Measurements from ENCODE around the gene DCDC2C. TPM values are rescaled to one million over a fixed set of nuclear protein-coding genes. Genes with fewer than 3 reads are reported as not detected.

The DCDC2C gene
- total RNA-seq, 5 donors from 2014 or later (not counting 1 experiment from before 2014, with no cell fraction given) = not detected

GRCh38 chr2:3771576-3771975, 68.2 kb downstream of the DCDC2C start:
- DNase-seq (no peak), ATAC-seq (replicated peaks in 1 of 4) (no peak)
- Mint-ChIP-seq H3K4me3 (no peak overlapping the region), H3K4me1 (no peaks in the 10 kb centered on the region), H3K27ac (no peak overlapping the region), H3K9me3 (no peaks in the 10 kb centered on the region), H3K36me3 (no peaks in the 10 kb centered on the region), H3K27me3 (peaks cover 7 to 19% of the 10 kb centered on the region in 2 donors)
- Histone ChIP-seq H3K4me3 (ENCODE audit: control insufficient read depth in 1 of 2, extremely low read depth in 1 of 2, low read length in 1 of 2) (no peak overlapping the region), H3K36me3 (ENCODE audit: control insufficient read depth in 2 of 2, extremely low read depth in 1 of 2, insufficient read depth in 1 of 2, low read length in 1 of 2) (no peaks in the 10 kb centered on the region), H3K27me3 (replicated peaks in 1 of 2; ENCODE audit: control insufficient read depth in 2 of 2, extremely low read depth in 1 of 2, insufficient read depth in 2 of 2, low read length in 1 of 2) (peaks cover 0 to 11% of the 10 kb centered on the region in 2 experiments), H3K27ac (ENCODE audit: low read length) (no peak overlapping the region), H3K9me3 (no peaks in the 10 kb centered on the region), H3K4me1 (ENCODE audit: control insufficient read depth in 1 of 2, extremely low read depth in 1 of 2, insufficient read depth in 2 of 2, low read length in 2 of 2) (no peaks in the 10 kb centered on the region)
- CTCF ChIA-PET = no interaction called here
- POLR2A ChIA-PET = no interaction called here
- WGBS (ENCODE audit: insufficient coverage) = 83% methylated on average over 12 of the region's 13 CpGs

- Histone ChIP-seq H3K27me3 (replicated peaks in 1 of 2; ENCODE audit: control insufficient read depth in 2 of 2, extremely low read depth in 1 of 2, insufficient read depth in 2 of 2, low read length in 1 of 2) (peaks cover 0 to 22% of the 10 kb centered on the region in 2 experiments), H3K4me1 (ENCODE audit: control insufficient read depth in 1 of 2, extremely low read depth in 1 of 2, insufficient read depth in 2 of 2, low read length in 2 of 2) (no peaks in the 10 kb centered on the region), H3K4me3 (ENCODE audit: control insufficient read depth in 1 of 2, extremely low read depth in 1 of 2, low read length in 1 of 2) (no peak overlapping the region), H3K9me3 (no peaks in the 10 kb centered on the region), H3K27ac (ENCODE audit: low read length) (no peak overlapping the region), H3K36me3 (ENCODE audit: control insufficient read depth in 2 of 2, extremely low read depth in 1 of 2, insufficient read depth in 1 of 2, low read length in 1 of 2) (no peaks in the 10 kb centered on the region)
- H3K27me3 Mint-ChIP-seq = peaks cover 17 to 31% of the 10 kb centered on the region in 2 donors
- H3K9me3 Mint-ChIP-seq = no peaks in the 10 kb centered on the region
- ChIA-PET POLR2A (no interaction called here), CTCF (no interaction called here)
- no peaks in the 10 kb centered on the region for H3K4me1 Mint-ChIP-seq
- H3K36me3 Mint-ChIP-seq = no peaks in the 10 kb centered on the region
- DNase-seq = no peak
- H3K4me3 Mint-ChIP-seq = no peak overlapping the region
- WGBS (ENCODE audit: insufficient coverage) = 85% methylated on average over 10 of the region's 12 CpGs
- no peak for ATAC-seq (replicated peaks in 1 of 4)
- no peak overlapping the region for H3K27ac Mint-ChIP-seq
Observed at GRCh38 chr2:3774336-3774735, 71.0 kb downstream of the DCDC2C start.

DNA sequence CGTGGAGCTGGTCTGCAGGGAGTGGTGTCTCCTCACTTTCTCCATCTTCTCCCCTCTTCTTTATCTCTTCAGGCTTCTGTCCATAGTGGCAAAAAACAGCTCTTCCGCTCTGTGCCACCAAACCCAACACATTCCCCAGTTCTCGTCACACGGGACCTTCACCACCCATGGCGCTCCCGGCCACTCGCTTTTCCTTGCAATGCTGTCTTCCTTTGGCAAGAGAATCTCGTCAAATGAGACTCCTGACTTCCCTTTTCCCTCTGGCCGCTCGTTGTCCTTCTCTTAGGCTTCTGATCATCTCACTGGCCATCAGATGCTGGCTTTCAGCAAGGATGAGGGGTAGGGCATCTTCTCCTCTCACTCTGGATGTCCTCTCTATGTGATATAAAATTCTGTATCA, 72.9 kb downstream of the DCDC2C start:
- Histone ChIP-seq H3K4me3 (ENCODE audit: control insufficient read depth in 1 of 2, extremely low read depth in 1 of 2, low read length in 1 of 2) (no peak overlapping the region), H3K27me3 (replicated peaks in 1 of 2; ENCODE audit: control insufficient read depth in 2 of 2, extremely low read depth in 1 of 2, insufficient read depth in 2 of 2, low read length in 1 of 2) (peaks cover 0 to 22% of the 10 kb centered on the region in 2 experiments), H3K36me3 (ENCODE audit: control insufficient read depth in 2 of 2, extremely low read depth in 1 of 2, insufficient read depth in 1 of 2, low read length in 1 of 2) (no peaks in the 10 kb centered on the region), H3K9me3 (no peaks in the 10 kb centered on the region), H3K4me1 (ENCODE audit: control insufficient read depth in 1 of 2, extremely low read depth in 1 of 2, insufficient read depth in 2 of 2, low read length in 2 of 2) (peaks cover 0 to 5% of the 10 kb centered on the region in 2 experiments), H3K27ac (ENCODE audit: low read length) (no peak overlapping the region)
- POLR2A ChIA-PET = no interaction called here
- Mint-ChIP-seq H3K4me3 (no peak overlapping the region), H3K27ac (no peak overlapping the region), H3K4me1 (peaks cover 6 to 11% (median 6%) of the 10 kb centered on the region in 3 donors), H3K36me3 (no peaks in the 10 kb centered on the region), H3K27me3 (peaks cover 18 to 32% of the 10 kb centered on the region in 2 donors), H3K9me3 (no peaks in the 10 kb centered on the region)
- ATAC-seq (replicated peaks in 1 of 4) = no peak
- 95% methylated on average over 6 of the region's 10 CpGs for WGBS (ENCODE audit: insufficient coverage)
- no peak for DNase-seq
- CTCF ChIA-PET = no interaction called here

DNA sequence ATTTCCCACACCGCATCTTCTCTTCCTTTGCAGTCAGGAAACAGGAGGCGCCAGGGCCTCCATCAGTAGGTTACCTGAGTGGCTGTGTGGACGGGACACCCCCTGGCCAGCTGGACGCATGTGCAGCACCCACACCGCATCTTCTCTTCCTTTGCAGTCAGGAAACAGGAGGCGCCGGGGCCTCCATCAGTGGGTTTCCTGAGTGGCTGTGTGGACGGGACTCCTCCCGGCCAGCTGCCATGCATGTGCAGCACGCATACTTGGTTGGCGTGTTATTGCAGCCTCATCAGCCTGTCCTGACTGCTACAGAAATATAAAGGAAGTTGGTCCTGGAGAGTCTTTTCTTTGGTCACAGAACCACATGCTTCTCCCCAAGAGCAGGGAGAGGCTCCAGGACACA, 74.6 kb downstream of the DCDC2C start:
- Mint-ChIP-seq H3K4me1 (peaks cover 6 to 11% (median 6%) of the 10 kb centered on the region in 3 donors), H3K36me3 (no peaks in the 10 kb centered on the region), H3K27me3 (peaks cover 18 to 24% of the 10 kb centered on the region in 2 donors), H3K4me3 (no peak overlapping the region), H3K9me3 (no peaks in the 10 kb centered on the region), H3K27ac (no peak overlapping the region)
- DNase-seq (no peak), ATAC-seq (replicated peaks in 1 of 4) (no peak)
- ChIA-PET POLR2A (no interaction called here), CTCF (no interaction called here)
- H3K27ac ChIP-seq (ENCODE audit: low read length) = no peak overlapping the region
- peaks cover 0 to 24% of the 10 kb centered on the region in 2 experiments for H3K27me3 ChIP-seq (replicated peaks in 1 of 2; ENCODE audit: control insufficient read depth in 2 of 2, extremely low read depth in 1 of 2, insufficient read depth in 2 of 2, low read length in 1 of 2)
- no peaks in the 10 kb centered on the region for H3K9me3 ChIP-seq
- H3K4me3 ChIP-seq (ENCODE audit: control insufficient read depth in 1 of 2, extremely low read depth in 1 of 2, low read length in 1 of 2) = no peak overlapping the region
- WGBS (ENCODE audit: insufficient coverage) = 15% methylated on average over 10 of the region's 11 CpGs
- H3K36me3 ChIP-seq (ENCODE audit: control insufficient read depth in 2 of 2, extremely low read depth in 1 of 2, insufficient read depth in 1 of 2, low read length in 1 of 2) = no peaks in the 10 kb centered on the region
- peaks cover 0 to 5% of the 10 kb centered on the region in 2 experiments for H3K4me1 ChIP-seq (ENCODE audit: control insufficient read depth in 1 of 2, extremely low read depth in 1 of 2, insufficient read depth in 2 of 2, low read length in 2 of 2)

DNA sequence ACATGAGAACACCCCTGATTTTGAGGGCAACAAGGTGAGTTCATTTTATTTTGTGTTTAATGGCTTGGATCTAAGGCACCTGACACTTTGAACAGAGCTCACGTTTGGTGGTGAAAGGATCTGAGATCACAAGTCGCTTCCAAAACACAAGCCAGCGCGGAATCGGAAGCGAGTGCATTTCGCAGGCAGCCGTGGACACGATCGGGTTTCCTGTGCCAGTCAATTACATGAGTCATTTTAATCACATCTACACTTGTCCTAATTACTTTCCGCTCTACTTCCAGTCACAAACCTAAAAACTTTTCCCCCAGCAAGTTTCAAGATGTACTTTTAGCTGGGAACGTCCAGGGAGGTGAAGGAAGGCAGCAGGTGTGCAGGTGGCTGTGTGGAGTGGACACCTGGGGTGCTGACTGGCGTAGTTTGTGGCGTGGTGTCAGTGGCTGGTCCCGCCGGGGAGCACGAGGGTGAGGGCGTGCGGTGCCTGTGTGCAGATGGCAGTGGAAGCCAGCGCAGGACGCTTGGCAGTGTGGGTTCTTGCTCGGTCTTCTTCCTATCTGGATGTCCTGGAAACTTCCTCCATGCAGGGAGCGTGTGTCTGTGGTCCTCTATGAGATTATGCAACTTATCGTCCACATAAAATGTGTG, 75.6 kb downstream of the DCDC2C start:
- POLR2A ChIA-PET = interaction anchor here in 1 of 2 donors (0.5 kb wide), 1 partner anchor 888 kb away, joined by 3 read pairs; no protein-coding TSS in a partner anchor
- Mint-ChIP-seq H3K4me1 (peaks cover 6 to 11% (median 6%) of the 10 kb centered on the region in 3 donors), H3K27ac (no peak overlapping the region)

GRCh38 chr2:3779496-3780049, 76.2 kb downstream of the DCDC2C start:
- no peaks in the 10 kb centered on the region for H3K36me3 Mint-ChIP-seq
- ATAC-seq (replicated peaks in 1 of 4) (no peak), DNase-seq (no peak)
- 66% methylated on average over 9 of the region's 10 CpGs for WGBS (ENCODE audit: insufficient coverage)
- no peaks in the 10 kb centered on the region for H3K9me3 Mint-ChIP-seq
- Histone ChIP-seq H3K27me3 (replicated peaks in 1 of 2; ENCODE audit: control insufficient read depth in 2 of 2, extremely low read depth in 1 of 2, insufficient read depth in 2 of 2, low read length in 1 of 2) (peaks cover 0 to 23% of the 10 kb centered on the region in 2 experiments), H3K36me3 (ENCODE audit: control insufficient read depth in 2 of 2, extremely low read depth in 1 of 2, insufficient read depth in 1 of 2, low read length in 1 of 2) (no peaks in the 10 kb centered on the region), H3K9me3 (no peaks in the 10 kb centered on the region), H3K4me3 (ENCODE audit: control insufficient read depth in 1 of 2, extremely low read depth in 1 of 2, low read length in 1 of 2) (no peak overlapping the region), H3K27ac (ENCODE audit: low read length) (no peak overlapping the region), H3K4me1 (ENCODE audit: control insufficient read depth in 1 of 2, extremely low read depth in 1 of 2, insufficient read depth in 2 of 2, low read length in 2 of 2) (peaks cover 0 to 5% of the 10 kb centered on the region in 2 experiments)
- no peak overlapping the region for H3K4me3 Mint-ChIP-seq
- no peak overlapping the region for H3K27ac Mint-ChIP-seq
- ChIA-PET CTCF (interaction anchor here in 1 of 2 donors (1.8 kb wide), 1 partner anchor 52 kb away, joined by 8 read pairs; no protein-coding TSS in a partner anchor), POLR2A (no interaction called here)
- H3K27me3 Mint-ChIP-seq = peaks cover 18 to 23% of the 10 kb centered on the region in 2 donors
- peaks cover 6 to 11% (median 6%) of the 10 kb centered on the region in 3 donors for H3K4me1 Mint-ChIP-seq

More for the DNA sequence above, 75.6 kb downstream of the DCDC2C start:
- peaks cover 18 to 23% of the 10 kb centered on the region in 2 donors for H3K27me3 Mint-ChIP-seq
- H3K4me3 Mint-ChIP-seq = no peak overlapping the region
- CTCF ChIA-PET = no interaction called here
- Histone ChIP-seq H3K9me3 (no peaks in the 10 kb centered on the region), H3K36me3 (ENCODE audit: control insufficient read depth in 2 of 2, extremely low read depth in 1 of 2, insufficient read depth in 1 of 2, low read length in 1 of 2) (no peaks in the 10 kb centered on the region), H3K4me3 (ENCODE audit: control insufficient read depth in 1 of 2, extremely low read depth in 1 of 2, low read length in 1 of 2) (no peak overlapping the region), H3K27ac (ENCODE audit: low read length) (no peak overlapping the region), H3K4me1 (ENCODE audit: control insufficient read depth in 1 of 2, extremely low read depth in 1 of 2, insufficient read depth in 2 of 2, low read length in 2 of 2) (peaks cover 0 to 5% of the 10 kb centered on the region in 2 experiments), H3K27me3 (replicated peaks in 1 of 2; ENCODE audit: control insufficient read depth in 2 of 2, extremely low read depth in 1 of 2, insufficient read depth in 2 of 2, low read length in 1 of 2) (peaks cover 0 to 26% of the 10 kb centered on the region in 2 experiments)
- no peaks in the 10 kb centered on the region for H3K36me3 Mint-ChIP-seq
- no peaks in the 10 kb centered on the region for H3K9me3 Mint-ChIP-seq
- WGBS (ENCODE audit: insufficient coverage) = 88% methylated on average over 19 of the region's 24 CpGs
- DNase-seq = no peak
- no peak for ATAC-seq (replicated peaks in 1 of 4)
